Uterus (tissue), 2 donors: ENCODE results near the gene CITED4.

Experiments used
- POLR2A ChIP-seq, 2 donors: fragments of 450-650 bp; IDR thresholded peaks; one replicate each; pipeline ENCODE4 v1.6.1; 2016; ENCODE audit warnings: antibody characterized with exemption in 2 of 2, mild to moderate bottlenecking in 1 of 2, moderate library complexity in 1 of 2
- TF ChIP-seq, protein P1 (sequence below), 4 experiments: fragments of 200-600 bp in 2 of 4; fragments of 450-650 bp in 2 of 4; sonication (generic) in 2 of 4; IDR thresholded peaks; one replicate each; pipeline ENCODE4 v1.5.1; 2016 to 2019; ENCODE audit warnings: antibody characterized with exemption in 4 of 4, mild to moderate bottlenecking in 2 of 4, moderate library complexity in 1 of 4

DNA sequence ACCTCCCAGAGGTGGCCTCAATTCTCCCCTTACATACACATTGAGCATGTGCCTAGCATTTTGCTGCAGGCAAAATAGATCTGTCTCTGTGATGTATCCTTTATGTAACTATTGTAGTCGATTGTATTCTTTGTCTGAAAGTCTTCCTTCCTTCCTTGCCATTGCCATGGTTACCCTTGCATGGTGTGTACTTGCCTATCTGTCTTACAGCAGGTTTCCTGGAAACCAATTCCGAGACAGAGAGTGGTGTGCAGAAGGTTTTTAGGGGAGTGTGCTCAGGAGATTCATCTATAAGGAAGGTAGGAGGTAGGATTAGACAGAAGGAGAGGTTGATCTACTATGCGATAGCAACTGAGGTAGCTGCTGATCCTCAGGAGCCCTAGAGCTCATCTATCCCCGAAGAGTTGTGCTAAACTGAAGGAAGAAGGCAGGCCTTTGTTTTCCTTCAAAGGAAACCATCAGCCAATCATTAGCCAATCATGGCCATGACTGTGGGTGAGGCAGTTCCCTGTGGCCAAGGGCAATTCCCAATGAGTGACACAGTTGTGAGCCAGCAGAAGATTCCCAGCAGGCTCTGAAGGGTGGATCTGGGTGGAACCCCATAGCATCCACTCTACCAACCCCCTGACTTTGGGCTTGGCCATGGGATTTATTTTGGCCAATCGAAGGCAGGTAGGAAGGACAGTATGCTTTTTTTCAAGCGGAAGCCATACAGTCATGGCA lies 15.0 kb downstream of the CITED4 start:
- TF ChIP-seq POLR2A (IDR thresholded peaks at IDR 0.05), result no peak
- TF ChIP-seq, protein P1, sequence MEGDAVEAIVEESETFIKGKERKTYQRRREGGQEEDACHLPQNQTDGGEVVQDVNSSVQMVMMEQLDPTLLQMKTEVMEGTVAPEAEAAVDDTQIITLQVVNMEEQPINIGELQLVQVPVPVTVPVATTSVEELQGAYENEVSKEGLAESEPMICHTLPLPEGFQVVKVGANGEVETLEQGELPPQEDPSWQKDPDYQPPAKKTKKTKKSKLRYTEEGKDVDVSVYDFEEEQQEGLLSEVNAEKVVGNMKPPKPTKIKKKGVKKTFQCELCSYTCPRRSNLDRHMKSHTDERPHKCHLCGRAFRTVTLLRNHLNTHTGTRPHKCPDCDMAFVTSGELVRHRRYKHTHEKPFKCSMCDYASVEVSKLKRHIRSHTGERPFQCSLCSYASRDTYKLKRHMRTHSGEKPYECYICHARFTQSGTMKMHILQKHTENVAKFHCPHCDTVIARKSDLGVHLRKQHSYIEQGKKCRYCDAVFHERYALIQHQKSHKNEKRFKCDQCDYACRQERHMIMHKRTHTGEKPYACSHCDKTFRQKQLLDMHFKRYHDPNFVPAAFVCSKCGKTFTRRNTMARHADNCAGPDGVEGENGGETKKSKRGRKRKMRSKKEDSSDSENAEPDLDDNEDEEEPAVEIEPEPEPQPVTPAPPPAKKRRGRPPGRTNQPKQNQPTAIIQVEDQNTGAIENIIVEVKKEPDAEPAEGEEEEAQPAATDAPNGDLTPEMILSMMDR (IDR thresholded peaks at IDR 0.05), result no peak
